ENCODE results near the gene DBET. TPM values are rescaled to one million over a fixed set of nuclear protein-coding genes. Genes with fewer than 3 reads are reported as not detected.
A peak's percentile ranks its signal among the peaks of the same experiment; 100 is the strongest.
"Not testable (repeated sequence)": the region's sequence is repeated elsewhere in the genome, so short reads cannot be mapped to it uniquely, and the experiment has no call there.

Gene DBET
- polyA plus RNA-seq (2011; rRNA removed): not detected in 2 replicates
- polyA minus RNA-seq (2011; rRNA and poly(A)+ RNA removed): not detected in 2 replicates

- H3K4me3 ChIP-seq (ENCODE audit: low read depth, low read length); H3K36me3 ChIP-seq (ENCODE audit: control insufficient read depth, insufficient read depth, low read length); POLR2A ChIA-PET; H3K27me3 ChIP-seq (ENCODE audit: control insufficient read depth, insufficient read depth, low read length); DNase-seq (ENCODE audit: low read depth); CTCF ChIA-PET: not testable (repeated sequence)
Observed at GRCh38 chr4:190064342-190064741, at the start of gene DBET. TSS of gene DBET (plus strand) at chr4:190064502.

- peak overlapping the region; percentile 21; the same call in 1 of the 2 replicates for H3K4me3 ChIP-seq (ENCODE audit: low read depth, low read length)
- DNase-seq (ENCODE audit: low read depth): no peak
- no peaks in the 10 kb centered on the region for H3K36me3 ChIP-seq (ENCODE audit: control insufficient read depth, insufficient read depth, low read length)
- POLR2A ChIA-PET: no interaction called here
- no peak for TF ChIP-seq CTCF (IDR thresholded peaks at IDR 0.05; ENCODE audit: insufficient read depth, low read depth, low read length)
- H3K27me3 ChIP-seq (ENCODE audit: control insufficient read depth, insufficient read depth, low read length): peaks cover 31% of the 10 kb centered on the region
- CTCF ChIA-PET: no interaction called here
Observed at GRCh38 chr4:190014771-190015537, 49.3 kb upstream of the DBET start.

GRCh38 chr4:190015538-190016368 lies 48.5 kb upstream of the DBET start:
- no peak for TF ChIP-seq CTCF (IDR thresholded peaks at IDR 0.05; ENCODE audit: insufficient read depth, low read depth, low read length)
- POLR2A ChIA-PET: no interaction called here
- CTCF ChIA-PET: no interaction called here
- H3K36me3 ChIP-seq (ENCODE audit: control insufficient read depth, insufficient read depth, low read length): no peaks in the 10 kb centered on the region
- DNase-seq (ENCODE audit: low read depth): no peak
- peaks cover 38% of the 10 kb centered on the region for H3K27me3 ChIP-seq (ENCODE audit: control insufficient read depth, insufficient read depth, low read length)
- no peak overlapping the region for H3K4me3 ChIP-seq (ENCODE audit: low read depth, low read length)

- POLR2A ChIA-PET: no interaction called here
- peaks cover 44% of the 10 kb centered on the region for H3K27me3 ChIP-seq (ENCODE audit: control insufficient read depth, insufficient read depth, low read length)
- no peak for TF ChIP-seq CTCF (IDR thresholded peaks at IDR 0.05; ENCODE audit: insufficient read depth, low read depth, low read length)
- DNase-seq (ENCODE audit: low read depth): no peak
- CTCF ChIA-PET: no interaction called here
- no peaks in the 10 kb centered on the region for H3K36me3 ChIP-seq (ENCODE audit: control insufficient read depth, insufficient read depth, low read length)
- no peak overlapping the region for H3K4me3 ChIP-seq (ENCODE audit: low read depth, low read length)
Observed at GRCh38 chr4:190016369-190017289, 47.7 kb upstream of the DBET start.

GRCh38 chr4:190017357-190018200 lies 46.7 kb upstream of the DBET start:
- POLR2A ChIA-PET: no interaction called here
- H3K4me3 ChIP-seq (ENCODE audit: low read depth, low read length): no peak overlapping the region
- no peak for TF ChIP-seq CTCF (IDR thresholded peaks at IDR 0.05; ENCODE audit: insufficient read depth, low read depth, low read length)
- peaks cover 44% of the 10 kb centered on the region for H3K27me3 ChIP-seq (ENCODE audit: control insufficient read depth, insufficient read depth, low read length)
- CTCF ChIA-PET: no interaction called here
- H3K36me3 ChIP-seq (ENCODE audit: control insufficient read depth, insufficient read depth, low read length): no peaks in the 10 kb centered on the region
- no peak for DNase-seq (ENCODE audit: low read depth)
